B cell (primary cell): ENCODE data around the gene CXCL16. TPM values are rescaled to one million over a fixed set of nuclear protein-coding genes. Genes with fewer than 3 reads are reported as not detected.

Source experiments
- ATAC-seq: fragments of 200-7000 bp; cut with Tn5 transposase; one replicate; pipeline ENCODE4 v1.10.0; 2021; ENCODE audit warnings: low read depth, mild to moderate bottlenecking, moderate number of reproducible peaks, moderate library complexity
- CTCF ChIA-PET: fragments of 350-600 bp; sonication (Branson Sonifier 250); formaldehyde crosslinking; loops from one replicate; lab custom pipeline; 2021; ENCODE audit warnings: antibody characterized with exemption, inconsistent platforms; lab: Charles Lee
- POLR2A ChIA-PET: fragments of 350-600 bp; sonication (Branson Sonifier 250); formaldehyde crosslinking; loops from one replicate; lab custom pipeline; 2021; ENCODE audit warnings: antibody characterized with exemption; lab: Charles Lee
- DNase-seq: peaks from one replicate; pipeline ENCODE4 v3.0.0; 2013
- H2AFZ ChIP-seq: 2 replicates; pipeline ENCODE4 v1.6.1; 2012; ENCODE audit warnings: mild to moderate bottlenecking, low read depth, low read length; ENCODE audit not compliant: insufficient read depth, poor library complexity, severe bottlenecking
- H3K27ac ChIP-seq, 2 donors: 1 replicate in 1 of 2; 2 replicates in 1 of 2; pipeline ENCODE4 v1.5.1; 2012 to 2013; ENCODE audit warnings: low read length in 2 of 2, mild to moderate bottlenecking in 2 of 2, moderate library complexity in 1 of 2
- H3K27me3 ChIP-seq, 4 experiments: fragments of 200-600 bp in 1 of 4; sonication (generic) in 1 of 4; replicated peaks in 1 of 4; 1 replicate in 2 of 4; 2 replicates in 2 of 4; pipeline versions ENCODE4 v1.6.1 to v1.7.0; 2013 to 2016; ENCODE audit warnings: low read length in 3 of 4, mild to moderate bottlenecking in 2 of 4, mixed read lengths in 1 of 4, moderate library complexity in 1 of 4; ENCODE audit not compliant: insufficient read depth in 4 of 4, control insufficient read depth in 3 of 4; ENCODE audit errors: control extremely low read depth in 1 of 4
- H3K36me3 ChIP-seq, 2 experiments: replicated peaks in 1 of 2; 1 replicate in 1 of 2; 2 replicates in 1 of 2; pipeline versions ENCODE4 v1.6.1 to v1.7.1; 2013; ENCODE audit warnings: low read length in 1 of 2; ENCODE audit not compliant: insufficient read depth in 2 of 2, control insufficient read depth in 1 of 2; ENCODE audit errors: control extremely low read depth in 1 of 2, extremely low read depth in 1 of 2
- H3K4me1 ChIP-seq, 2 donors: fragments of 200-600 bp in 1 of 2; sonication (generic) in 1 of 2; 1 replicate in 1 of 2; 2 replicates in 1 of 2; pipeline versions ENCODE4 v1.5.1 to v1.6.1; 2013 to 2017; ENCODE audit warnings: low read length in 2 of 2; ENCODE audit not compliant: control insufficient read depth in 2 of 2, insufficient read depth in 2 of 2
- H3K4me2 ChIP-seq: replicated peaks from 2 replicates; pipeline ENCODE3; 2012; ENCODE audit warnings: mild to moderate bottlenecking, low read depth, low read length; ENCODE audit not compliant: poor library complexity, severe bottlenecking
- H3K4me3 ChIP-seq, 5 experiments: fragments of 200-600 bp in 1 of 5; sonication (generic) in 1 of 5; 1 replicate in 3 of 5; 2 replicates in 2 of 5; pipeline versions ENCODE4 v1.5.1 to v1.7.0; 2011 to 2016; ENCODE audit warnings: low read length in 4 of 5, mild to moderate bottlenecking in 4 of 5, low read depth in 2 of 5, control low read depth in 1 of 5, moderate library complexity in 1 of 5; ENCODE audit not compliant: insufficient read depth in 1 of 5; ENCODE audit errors: control extremely low read depth in 1 of 5, extremely low read depth in 1 of 5
- H3K79me2 ChIP-seq: fragments of 200-600 bp; sonication (generic); one replicate; pipeline ENCODE4 v1.6.0; 2016; ENCODE audit warnings: low read length; ENCODE audit not compliant: control insufficient read depth, insufficient read depth
- H3K9ac ChIP-seq: fragments of 200-600 bp; sonication (generic); 2 replicates; pipeline ENCODE4 v1.6.1; 2017; ENCODE audit warnings: mild to moderate bottlenecking, low read length, moderate library complexity
- H3K9me3 ChIP-seq, 3 donors: one replicate each; pipeline versions ENCODE4 v1.6.1 to v1.7.1; 2013; ENCODE audit warnings: low read length in 2 of 3; ENCODE audit not compliant: control insufficient read depth in 2 of 3, insufficient read depth in 1 of 3; ENCODE audit errors: control extremely low read depth in 1 of 3
- H4K20me1 ChIP-seq: 2 replicates; pipeline ENCODE4 v1.6.0; 2012; ENCODE audit warnings: mild to moderate bottlenecking, low read length; ENCODE audit not compliant: insufficient read depth, control insufficient read depth, poor library complexity, severe bottlenecking
- H3K27ac Mint-ChIP-seq: one replicate; pipeline ENCODE4 v1.8.0; 2021; ENCODE audit warnings: mixed read lengths
- H3K27me3 Mint-ChIP-seq: one replicate; pipeline ENCODE4 v1.8.0; 2021; ENCODE audit warnings: mixed read lengths
- H3K4me1 Mint-ChIP-seq: one replicate; pipeline ENCODE4 v1.8.0; 2021; ENCODE audit warnings: mixed read lengths
- H3K4me3 Mint-ChIP-seq: one replicate; pipeline ENCODE4 v1.8.0; 2021; ENCODE audit warnings: mixed read lengths
- H3K9me3 Mint-ChIP-seq: one replicate; pipeline ENCODE4 v1.8.0; 2022; ENCODE audit warnings: mixed read lengths; ENCODE audit not compliant: insufficient read depth
- CTCF ChIP-seq: fragments of 200-600 bp; IDR thresholded peaks from one replicate; pipeline ENCODE4 v1.8.0; 2022; ENCODE audit warnings: antibody characterized with exemption, mild to moderate bottlenecking
- EZH2 ChIP-seq: IDR thresholded peaks from 2 replicates; pipeline ENCODE4 v1.6.1; 2012; ENCODE audit warnings: borderline replicate concordance, low read depth, mild to moderate bottlenecking, moderate library complexity, low read length; ENCODE audit not compliant: insufficient read depth, poor library complexity, severe bottlenecking
- WGBS: methylation state at CpG from one replicate; pipeline ENCODE4 v1.1.5; 2013; ENCODE audit warnings: missing lambda C conversion rate; ENCODE audit not compliant: insufficient coverage; 5-methylcytosine and 5-hydroxymethylcytosine counted together
- intact Hi-C: fragments of 100-400 bp; cut with micrococcal nuclease; formaldehyde crosslinking; loops from one replicate; pipeline ENCODE4 v1.10.0; 2022
- polyA plus RNA-seq: library from polyadenylated mRNA; depleted of rRNA; stranded (reverse); fragments of >200 nt; gene quantifications from 2 replicates; pipeline ENCODE4 v1.2.3, GENCODE V29; 2012
- total RNA-seq, 2 donors: library from RNA; stranded (reverse); fragments of 120-200 nt in 1 of 2; gene quantifications; 1 replicate in 1 of 2; 2 replicates in 1 of 2; pipeline versions ENCODE4 v1.2.3 to v1.2.4, GENCODE V29; 2013 to 2022

The CXCL16 gene
- total and polyA plus RNA-seq, 2 donors (not counting 1 experiment from before 2014, with no cell fraction given), result 10.9 to 22.0 TPM

GRCh38 chr17:4719684-4720221, 20.0 kb downstream of the CXCL16 start:
- H3K27me3 ChIP-seq, result no peaks in the 10 kb centered on the region
- ChIA-PET POLR2A (no interaction called here), CTCF (no interaction called here)
- TF ChIP-seq EZH2 (no peak), CTCF (no peak)
- H3K9me3 ChIP-seq, result no peaks in the 10 kb centered on the region
- H3K9me3 Mint-ChIP-seq, result no peaks in the 10 kb centered on the region
- H3K4me1 Mint-ChIP-seq, result peaks cover 18% of the 10 kb centered on the region
- peaks cover 3 to 48% of the 10 kb centered on the region in 2 experiments for H3K36me3 ChIP-seq
- no peak overlapping the region for H3K4me3 ChIP-seq
- DNase-seq (no peak), ATAC-seq (no peak)
- H4K20me1 ChIP-seq, result no peaks in the 10 kb centered on the region
- no peak overlapping the region for H3K27ac ChIP-seq
- H2AFZ ChIP-seq, result no peak overlapping the region
- H3K4me1 ChIP-seq, result peaks cover 10 to 18% of the 10 kb centered on the region in 2 donors
- peaks cover 12% of the 10 kb centered on the region for H3K79me2 ChIP-seq
- H3K4me3 Mint-ChIP-seq, result no peak overlapping the region
- no peak overlapping the region for H3K9ac ChIP-seq
- WGBS, result 71% methylated on average over 13 of the region's 15 CpGs
- no peak overlapping the region for H3K4me2 ChIP-seq
- peak overlapping the region; percentile 50 for H3K27ac Mint-ChIP-seq
- intact Hi-C loops, result no loop called here
- H3K27me3 Mint-ChIP-seq, result no peaks in the 10 kb centered on the region

GRCh38 chr17:4719146-4719545, 20.6 kb downstream of the CXCL16 start:
- ATAC-seq, result no peak
- no peaks in the 10 kb centered on the region for H3K9me3 ChIP-seq
- H3K4me2 ChIP-seq, result no peak overlapping the region
- H3K79me2 ChIP-seq, result peaks cover 12% of the 10 kb centered on the region
- intact Hi-C loops, result no loop called here
- H3K36me3 ChIP-seq, result peaks cover 3 to 48% of the 10 kb centered on the region in 2 experiments
- H3K27me3 Mint-ChIP-seq, result no peaks in the 10 kb centered on the region
- TF ChIP-seq CTCF (no peak), EZH2 (no peak)
- H3K9me3 Mint-ChIP-seq, result no peaks in the 10 kb centered on the region
- 85% methylated on average over 9 of the region's 10 CpGs for WGBS
- no peak overlapping the region for H3K9ac ChIP-seq
- H3K27ac Mint-ChIP-seq, result no peak overlapping the region
- no peak overlapping the region for H2AFZ ChIP-seq
- no peak overlapping the region for H3K4me3 ChIP-seq
- no peak overlapping the region for H3K4me3 Mint-ChIP-seq
- H3K27ac ChIP-seq, result no peak overlapping the region
- no peaks in the 10 kb centered on the region for H4K20me1 ChIP-seq
- H3K4me1 Mint-ChIP-seq, result peaks cover 21% of the 10 kb centered on the region
- no peak for DNase-seq
- peaks cover 14 to 23% of the 10 kb centered on the region in 2 donors for H3K4me1 ChIP-seq
- ChIA-PET POLR2A (no interaction called here), CTCF (no interaction called here)
- H3K27me3 ChIP-seq, result no peaks in the 10 kb centered on the region
